Mammary epithelial cell (primary cell): Measurements from ENCODE around the gene POU4F2.

Experiments
- CTCF ChIP-seq, 2 donors: IDR thresholded peaks in 1 of 2; conservative IDR thresholded peaks in 1 of 2; 2 replicates each; pipeline ENCODE4 v1.5.1; 2011 to 2012; ENCODE audit warnings: inconsistent platforms in 2 of 2, low read length in 2 of 2, mild to moderate bottlenecking in 2 of 2, control low read depth in 1 of 2, low read depth in 1 of 2; ENCODE audit not compliant: insufficient read depth in 1 of 2; ENCODE audit errors: extremely low read depth in 1 of 2
- EZH2 ChIP-seq: IDR thresholded peaks from 2 replicates; pipeline ENCODE4 v1.6.1; 2012; ENCODE audit warnings: low read length, inconsistent platforms, borderline replicate concordance

GRCh38 chr4:146639506-146639932, 826 bp downstream of the POU4F2 start:
- no peak for TF ChIP-seq CTCF (conservative IDR thresholded peaks at IDR 0.05 in 1 of 2, IDR thresholded peaks at IDR 0.05 in 1 of 2; ENCODE audit: extremely low read depth in 1 of 2, insufficient read depth in 1 of 2, low read depth in 1 of 2, low read length in 2 of 2)
- TF ChIP-seq EZH2, result no peak
